ENCODE data around the gene MAP3K4.
"Not testable (repeated sequence)": the region's sequence is repeated elsewhere in the genome, so short reads cannot be mapped to it uniquely, and the experiment has no call there.

GRCh38 chr6:160975961-160976360 is 15.6 kb upstream of the MAP3K4 start:
- TF ChIP-seq POLR2A, CTCF, EP300 (IDR thresholded peaks at IDR 0.05): not testable (repeated sequence)

Measured in ovary (tissue), 3 donors.